Upper lobe of left lung (tissue), 4 donors: ENCODE data around the gene NRGN.
A peak's percentile ranks its signal among the peaks of the same experiment; 100 is the strongest.

Source experiments
- CTCF ChIP-seq, 6 experiments: fragments of 450-650 bp in 4 of 6; fragments of 200-600 bp in 2 of 6; sonication (generic) in 2 of 6; IDR thresholded peaks; one replicate each; pipeline ENCODE4 v1.5.1; 2016 to 2019; ENCODE audit warnings: antibody characterized with exemption in 6 of 6
- POLR2A ChIP-seq, 4 donors: fragments of 450-650 bp; IDR thresholded peaks; one replicate each; pipeline ENCODE4 v1.5.1; 2016 to 2017; ENCODE audit warnings: antibody characterized with exemption in 4 of 4, mild to moderate bottlenecking in 2 of 4

- TF ChIP-seq POLR2A (IDR thresholded peaks at IDR 0.05) = peak in 1 of 4 donors; percentile 10
- no peak for TF ChIP-seq CTCF (IDR thresholded peaks at IDR 0.05)
These were observed 12.8 kb downstream of the NRGN start for GRCh38 chr11:124752471-124753102.
